ENCODE results near the gene TINAGL1.

The TINAGL1 gene

GRCh38 chr1:31628931-31629556 lies 52.7 kb downstream of the TINAGL1 start:
- no peak for DNase-seq

- DNase-seq = no peak
Measured at GRCh38 chr1:31632649-31633048, 56.3 kb downstream of the TINAGL1 start.

- DNase-seq = no peak
Measured at GRCh38 chr1:31633117-31633516, 56.8 kb downstream of the TINAGL1 start.

Measured in stimulated activated CD4-positive, alpha-beta T cell treated with anti-CD3 and anti-CD28 coated beads, Interleukin-4, amount 100 ng/mL, for 4 hours (primary cell).